Erythroblast (primary cell): ENCODE measurements around the gene ZNF423.

ENCODE experiments used
- GATA1 ChIP-seq: IDR thresholded peaks from 2 replicates; pipeline ENCODE4 v1.6.1; 2011; ENCODE audit warnings: low read depth, mild to moderate bottlenecking, control low read depth, low read length, moderate library complexity
- POLR2A ChIP-seq: IDR thresholded peaks from 2 replicates; pipeline ENCODE4 v1.6.1; 2011; ENCODE audit warnings: mild to moderate bottlenecking, low read length

GRCh38 chr16:49516382-49517036, 339.4 kb downstream of the ZNF423 start:
- TF ChIP-seq POLR2A: no peak
- no peak for TF ChIP-seq GATA1
